NOMO-1 treated with DMSO at 0.1 percent for 48 hours (cell line): ENCODE results near the gene SAP130.
"Not testable (repeated sequence)": the region's sequence is repeated elsewhere in the genome, so short reads cannot be mapped to it uniquely, and the experiment has no call there.

Source experiments
- DNase-seq: peaks from one replicate; lab custom pipeline; 2025; ENCODE audit not compliant: unreplicated experiment; lab: John Stamatoyannopoulos, UW

SAP130 gene

DNA sequence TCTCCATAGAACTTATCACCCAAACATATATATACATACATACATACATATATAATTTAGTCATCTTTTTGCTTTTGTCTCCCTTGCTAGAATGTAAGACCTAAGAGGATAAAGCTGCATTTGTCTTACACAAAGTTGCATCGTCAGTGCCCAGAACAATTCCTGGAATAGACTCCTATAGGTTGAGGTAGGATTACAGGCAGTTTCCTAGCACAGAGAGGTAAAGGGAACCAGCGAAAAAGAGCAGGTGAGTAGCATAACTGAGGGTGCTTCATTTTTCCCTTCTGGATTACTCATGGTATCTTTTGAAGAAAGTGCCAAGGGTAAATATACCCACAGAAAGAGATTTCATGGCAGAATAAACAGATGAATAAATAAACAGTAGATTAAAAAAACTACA, 74.0 kb downstream of the SAP130 start:
- no peak for DNase-seq

DNA sequence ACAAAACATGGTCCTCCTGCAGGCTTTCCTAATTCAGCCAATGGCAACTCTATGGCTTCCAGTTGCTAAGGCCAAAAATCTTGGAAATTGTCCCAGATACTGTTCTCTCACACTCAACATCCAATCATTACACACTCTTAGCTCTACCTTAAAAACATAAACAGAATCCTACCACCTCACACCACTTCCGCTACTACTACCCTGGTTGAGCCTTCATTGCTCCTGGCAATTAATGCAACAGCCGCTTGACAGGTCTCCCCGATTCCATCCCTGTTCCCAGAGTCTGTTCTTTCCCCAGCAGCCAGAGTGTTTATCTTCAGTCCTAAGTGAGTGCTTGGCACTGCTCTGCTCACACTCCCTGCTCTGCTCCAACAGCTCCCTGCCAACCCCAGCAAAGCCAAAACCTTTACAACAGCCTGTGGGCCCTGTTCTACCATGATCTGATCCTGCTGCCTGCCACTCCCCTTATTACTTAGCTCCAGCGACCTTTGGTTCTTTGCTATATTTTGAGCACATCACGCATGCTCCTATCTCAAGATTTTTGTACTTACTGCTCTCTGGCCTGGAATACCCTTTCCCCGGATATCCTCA, 74.6 kb downstream of the SAP130 start:
- no peak for DNase-seq

DNA sequence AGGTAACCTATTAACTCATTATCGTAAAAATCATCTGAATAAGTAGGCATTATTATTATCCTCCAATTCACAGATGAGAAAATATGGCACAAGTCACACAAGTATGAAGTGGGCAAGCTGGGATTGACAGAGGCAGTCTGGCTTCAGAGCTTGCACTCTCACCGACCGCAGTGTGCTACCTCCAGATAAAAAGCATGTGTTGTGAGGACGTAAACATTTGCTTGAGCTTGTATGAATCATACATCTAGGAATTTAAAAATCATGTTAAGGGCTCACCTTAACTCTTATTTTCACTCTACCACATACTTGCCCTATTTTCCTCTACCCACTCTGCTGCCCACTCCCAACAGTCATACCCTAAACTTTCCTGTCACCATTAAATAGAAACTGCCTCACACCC, 76.8 kb downstream of the SAP130 start:
- DNase-seq, result no peak

DNA sequence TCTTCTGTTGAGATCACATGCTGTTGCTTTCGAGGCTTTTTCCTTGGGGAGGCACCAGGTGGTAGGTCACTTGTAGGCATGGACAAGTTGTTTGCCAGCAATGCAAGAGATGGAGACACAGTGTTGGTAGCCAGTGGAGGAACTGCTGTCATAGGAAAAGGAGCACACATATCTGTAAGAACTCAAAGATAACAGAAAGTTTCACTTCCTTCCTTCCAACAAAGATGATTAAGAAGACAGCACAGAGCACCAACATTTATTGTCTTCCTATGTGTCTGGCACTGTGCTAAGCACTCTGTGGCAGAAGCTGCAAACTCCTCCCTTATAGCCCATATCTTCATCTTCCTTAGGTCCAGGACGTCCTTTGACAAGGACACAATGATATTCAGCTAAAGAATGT, 77.6 kb downstream of the SAP130 start:
- DNase-seq, result peak; percentile 52

DNA sequence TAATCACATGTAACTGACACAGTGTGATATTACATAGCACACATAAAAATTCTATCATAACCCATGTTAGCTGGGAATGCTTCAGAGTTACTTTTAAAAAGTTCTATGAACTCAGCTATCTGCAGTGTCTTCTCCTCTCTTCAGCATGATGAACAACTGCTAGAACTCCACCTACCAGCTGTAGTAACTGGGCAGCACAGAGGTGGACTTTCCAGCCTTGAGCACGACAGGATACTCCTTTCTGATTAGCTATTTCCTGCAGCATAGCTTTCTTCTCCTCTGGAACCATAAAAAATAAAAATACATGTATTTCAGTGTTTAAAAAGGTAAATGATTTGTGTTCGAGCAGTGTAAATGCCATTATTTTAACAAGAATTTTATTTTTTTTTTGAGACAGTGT, 82.6 kb downstream of the SAP130 start:
- no peak for DNase-seq

DNA sequence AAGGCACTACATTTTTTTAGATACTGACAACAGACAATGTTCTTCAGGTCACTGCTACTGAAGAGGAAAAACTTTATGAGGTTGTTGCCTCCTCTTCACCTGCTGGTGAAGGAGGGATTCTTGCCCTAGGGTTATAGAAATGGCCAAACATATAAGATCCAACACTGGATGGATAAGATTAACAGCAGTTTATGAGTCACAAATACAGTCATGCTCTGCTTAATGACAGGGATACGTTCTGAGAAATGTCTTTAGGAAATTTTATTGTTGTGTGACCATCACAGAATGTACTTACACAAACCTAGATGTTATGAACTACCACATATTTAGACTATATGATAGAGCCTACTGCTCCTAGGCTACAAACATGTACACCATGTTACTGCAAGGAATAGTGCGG, 84.7 kb downstream of the SAP130 start:
- DNase-seq, result no peak

DNA sequence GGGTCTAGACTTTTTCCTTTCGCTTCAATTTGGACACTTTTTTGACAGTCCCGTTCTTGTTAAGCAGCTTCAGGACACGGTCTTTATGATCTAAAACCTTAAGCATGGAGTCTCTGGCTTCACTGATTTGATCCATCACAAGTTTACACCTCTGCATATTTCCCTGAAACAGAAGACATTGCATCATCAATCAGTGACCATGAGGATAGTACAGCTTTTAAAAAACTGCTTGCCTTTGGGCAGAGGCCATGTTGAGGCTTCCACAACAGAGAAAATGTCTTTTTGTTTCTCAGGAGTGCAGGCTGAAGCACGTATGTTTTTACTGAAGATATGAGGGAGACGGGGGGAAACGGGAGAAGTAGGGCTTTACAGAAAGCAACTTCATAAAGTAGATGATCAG, 85.9 kb downstream of the SAP130 start:
- DNase-seq, result no peak

DNA sequence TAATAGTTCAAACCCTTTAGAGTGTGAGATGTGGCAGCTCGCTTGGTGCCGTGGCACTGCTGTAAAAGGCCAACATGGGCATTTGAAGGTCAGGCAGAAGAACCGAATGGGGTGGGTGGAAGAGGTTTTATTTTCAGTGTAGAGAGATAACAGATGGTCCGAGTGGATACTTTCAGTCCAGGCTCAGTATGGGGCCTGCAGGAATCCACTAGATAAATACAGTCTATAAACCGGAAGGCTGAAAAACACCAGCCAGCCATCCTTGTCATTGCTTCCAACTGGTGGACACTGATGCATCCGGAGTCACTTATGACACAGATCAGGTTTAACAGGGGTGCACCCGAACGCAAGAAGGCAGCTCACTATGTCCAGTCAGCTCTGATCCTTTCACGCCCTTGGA, 86.4 kb downstream of the SAP130 start:
- DNase-seq, result no peak

DNA sequence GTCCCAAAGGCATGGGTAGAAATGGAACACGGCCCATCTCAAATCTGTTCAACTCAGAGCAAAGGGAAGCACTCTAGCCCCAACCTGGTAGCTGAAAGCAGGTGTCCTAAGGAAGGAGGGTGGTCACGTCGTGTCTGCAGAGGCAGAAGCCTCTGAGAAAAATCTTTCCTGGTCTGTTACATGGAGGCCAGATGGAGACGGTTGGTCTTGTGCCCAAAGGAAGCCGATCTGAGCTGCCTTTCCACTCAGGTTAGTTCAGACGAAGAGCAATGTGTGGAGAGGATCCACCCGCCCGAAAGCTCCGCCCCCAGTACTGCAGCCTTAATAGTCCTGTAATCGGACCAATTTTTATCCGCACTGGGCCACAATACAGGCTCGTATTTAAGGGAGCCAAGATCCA, 87.2 kb downstream of the SAP130 start:
- DNase-seq, result no peak

DNA sequence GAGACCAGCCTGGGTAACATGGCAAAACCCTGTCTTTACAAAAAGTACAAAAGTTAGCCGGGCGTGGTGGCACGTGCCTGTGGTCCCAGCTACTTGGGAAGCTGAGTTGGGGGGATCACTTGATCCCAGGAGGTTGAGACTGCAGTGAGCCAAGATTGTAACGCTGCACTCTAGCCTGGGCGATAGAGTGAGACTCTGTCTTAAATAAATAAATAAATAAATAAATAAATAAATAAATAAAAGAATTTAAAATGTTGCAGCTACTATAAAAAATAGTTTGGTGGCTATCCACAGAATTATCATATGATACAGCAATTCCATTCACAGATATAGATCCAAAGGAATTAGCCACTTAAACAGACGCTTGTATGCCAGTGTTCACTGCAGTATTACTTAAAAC, 92.5 kb downstream of the SAP130 start:
- no peak for DNase-seq

DNA sequence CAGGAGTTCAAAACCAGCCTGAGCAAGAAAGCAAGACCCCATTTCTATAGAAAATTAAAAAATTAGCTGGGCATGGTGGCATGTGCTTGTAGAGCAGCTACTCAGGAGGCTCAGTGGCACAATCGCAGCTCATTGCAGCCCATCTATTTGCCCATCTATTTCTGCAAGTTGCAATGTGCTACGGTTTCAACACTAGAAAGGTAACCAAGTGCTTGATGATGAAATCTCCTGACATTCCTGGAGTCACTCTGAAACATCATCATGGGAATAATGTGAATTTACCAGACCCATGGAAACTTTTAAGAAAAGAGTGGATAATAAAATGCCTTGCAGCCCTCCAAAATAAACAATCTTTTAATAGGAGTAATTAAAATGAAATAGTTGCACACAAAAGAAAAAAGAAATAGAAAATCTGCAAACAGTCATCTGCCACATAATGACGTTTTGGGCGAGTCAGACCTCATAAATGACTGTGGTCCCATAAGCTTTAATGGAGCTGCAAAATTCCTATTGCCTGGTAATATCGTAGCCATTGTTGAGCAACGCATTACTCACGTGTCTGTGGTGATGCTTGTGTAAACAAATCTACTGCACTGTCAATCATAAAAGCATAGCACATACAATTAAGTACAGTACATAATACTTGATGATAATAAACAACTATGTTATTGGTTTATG, 95.5 kb downstream of the SAP130 start:
- DNase-seq, result no peak

DNA sequence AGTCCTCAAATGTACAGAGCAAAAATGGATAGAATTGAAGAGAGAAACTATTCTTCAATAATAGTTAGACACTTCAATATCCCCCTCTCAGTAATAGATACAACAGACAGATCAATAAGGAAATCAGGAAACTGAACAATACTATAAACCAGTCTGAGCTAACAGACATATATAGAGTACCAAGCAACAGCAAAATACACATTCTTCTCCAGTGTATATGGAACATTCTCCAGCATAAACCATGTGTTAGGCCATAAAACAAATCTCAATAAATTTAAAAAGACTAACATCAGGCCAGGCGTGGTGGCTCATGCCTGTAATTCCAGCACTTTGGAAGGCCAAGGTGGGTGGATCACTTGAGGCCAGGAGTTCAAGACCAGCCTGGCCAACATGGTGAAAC, 98.4 kb downstream of the SAP130 start:
- DNase-seq, result no peak

DNA sequence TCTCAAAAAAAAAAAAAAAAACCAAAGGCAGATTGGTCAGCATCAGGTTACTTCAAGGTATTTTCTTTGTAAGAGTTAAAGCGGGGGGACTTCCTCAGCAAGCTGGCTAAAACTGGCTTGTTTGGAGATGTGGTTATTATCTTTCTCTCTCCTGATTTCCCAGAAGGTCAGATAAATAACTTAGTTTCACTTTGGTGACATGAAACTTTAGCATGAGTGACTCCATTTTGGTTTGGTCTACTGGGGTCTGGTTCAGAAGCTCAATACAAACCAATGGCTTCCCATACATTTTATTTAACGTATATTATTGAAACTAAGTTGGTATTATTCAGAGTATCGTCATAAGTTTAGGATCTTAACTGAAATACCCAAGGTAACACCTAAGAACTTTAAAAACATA, 100.5 kb downstream of the SAP130 start:
- DNase-seq, result no peak

DNA sequence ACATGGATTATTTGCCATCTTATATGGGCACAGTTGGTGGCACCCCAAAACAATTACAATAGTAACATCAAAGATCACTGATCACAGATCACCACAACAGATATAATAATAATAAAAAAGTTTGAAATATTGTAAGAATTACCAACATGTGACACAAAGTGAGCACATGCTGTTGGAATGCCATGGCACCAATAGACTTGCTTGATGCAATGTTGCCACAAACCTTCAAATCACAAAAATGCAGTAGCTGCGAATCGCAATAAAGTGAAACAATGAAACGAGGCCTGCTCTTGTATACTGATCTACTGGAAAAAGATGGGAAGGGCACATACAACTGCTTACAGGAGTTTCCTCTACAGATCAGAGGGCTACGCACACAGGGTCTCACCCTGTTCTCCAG, 109.9 kb downstream of the SAP130 start:
- DNase-seq, result no peak

DNA sequence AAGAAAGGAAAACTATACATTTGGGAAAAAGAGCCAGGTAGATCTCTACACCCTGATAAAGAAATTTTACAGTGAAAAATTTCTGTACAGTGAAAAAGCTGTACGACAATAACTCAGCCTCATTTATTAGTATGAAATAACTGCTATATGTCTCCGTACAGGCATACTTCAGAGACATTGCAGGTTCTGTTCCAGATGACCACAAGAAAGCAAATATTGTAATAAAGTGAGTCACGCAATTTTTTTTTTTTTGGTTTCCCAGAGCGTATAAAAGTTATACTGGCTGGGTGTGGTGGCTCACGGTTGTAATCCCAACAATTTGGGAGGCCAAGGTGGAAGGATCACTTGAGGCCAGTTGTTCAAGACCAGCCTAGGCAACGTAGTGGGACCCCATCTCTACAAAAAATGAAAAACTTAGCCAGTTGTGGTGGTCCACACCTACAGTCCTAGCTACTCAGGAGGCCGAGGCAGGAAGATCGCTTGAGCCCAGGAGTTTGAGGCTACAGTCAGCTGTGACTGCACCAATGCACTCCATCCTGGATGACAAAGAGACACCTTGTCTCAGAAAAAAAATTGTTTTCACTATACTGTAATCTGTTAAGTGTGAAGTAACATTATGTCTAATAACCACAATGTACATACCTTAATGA, 113.9 kb downstream of the SAP130 start:
- DNase-seq, result no peak

DNA sequence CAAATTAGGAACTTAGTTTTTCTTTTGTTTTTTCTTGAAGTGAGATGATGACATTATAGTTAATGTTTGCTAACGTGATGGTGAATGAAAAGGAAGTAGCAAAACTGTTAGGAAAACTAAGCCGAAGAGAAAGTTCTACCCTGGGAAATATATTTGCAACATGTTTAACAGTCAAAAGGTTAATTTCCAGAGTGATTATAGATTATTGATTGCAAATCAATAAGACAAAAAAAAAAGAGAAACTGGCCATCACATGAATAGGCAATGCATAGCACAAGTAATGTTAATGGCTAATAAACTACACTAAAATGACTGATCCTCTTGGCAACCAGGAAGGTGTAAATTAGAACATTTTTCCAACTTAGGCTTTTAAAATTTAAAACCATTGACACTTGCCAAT, 116.1 kb downstream of the SAP130 start:
- no peak for DNase-seq

DNA sequence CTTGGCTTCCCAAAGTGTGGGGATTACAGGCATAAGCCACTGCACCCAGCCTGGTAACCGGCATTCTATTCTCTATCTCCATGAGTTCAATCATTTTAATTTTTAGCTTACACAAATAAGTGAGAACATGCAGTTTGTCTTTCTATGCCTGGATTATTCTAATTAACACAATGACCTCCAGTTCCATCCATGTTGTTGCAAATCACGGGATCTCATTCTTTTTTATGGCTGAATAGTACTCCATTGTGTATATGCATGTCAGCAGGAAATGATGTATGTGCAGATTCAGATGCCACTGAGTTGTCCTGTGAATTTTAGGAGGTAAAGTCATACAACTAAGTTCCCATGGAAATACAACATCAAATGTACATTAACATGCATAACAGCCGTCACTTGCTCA, 117.4 kb downstream of the SAP130 start:
- no peak for DNase-seq

DNA sequence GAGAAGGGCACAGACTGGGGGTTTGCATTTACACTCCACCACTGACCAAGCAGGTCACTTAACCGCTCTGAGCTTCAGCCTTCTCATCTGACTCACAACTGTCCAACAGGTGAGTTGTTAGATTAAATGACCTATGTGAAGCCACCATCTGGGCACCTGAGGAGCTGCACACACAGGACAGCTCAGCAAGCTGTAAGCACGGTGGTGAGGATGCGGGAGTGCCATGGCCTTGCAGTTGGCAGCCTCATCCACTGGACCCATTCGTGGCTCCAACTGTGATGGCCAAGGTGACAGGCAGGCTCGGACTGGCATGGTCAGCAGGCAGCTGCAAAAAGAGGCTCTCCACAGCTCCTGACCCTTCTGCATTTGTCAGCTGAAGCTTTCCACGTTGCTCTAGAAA, 118.8 kb downstream of the SAP130 start:
- no peak for DNase-seq

DNA sequence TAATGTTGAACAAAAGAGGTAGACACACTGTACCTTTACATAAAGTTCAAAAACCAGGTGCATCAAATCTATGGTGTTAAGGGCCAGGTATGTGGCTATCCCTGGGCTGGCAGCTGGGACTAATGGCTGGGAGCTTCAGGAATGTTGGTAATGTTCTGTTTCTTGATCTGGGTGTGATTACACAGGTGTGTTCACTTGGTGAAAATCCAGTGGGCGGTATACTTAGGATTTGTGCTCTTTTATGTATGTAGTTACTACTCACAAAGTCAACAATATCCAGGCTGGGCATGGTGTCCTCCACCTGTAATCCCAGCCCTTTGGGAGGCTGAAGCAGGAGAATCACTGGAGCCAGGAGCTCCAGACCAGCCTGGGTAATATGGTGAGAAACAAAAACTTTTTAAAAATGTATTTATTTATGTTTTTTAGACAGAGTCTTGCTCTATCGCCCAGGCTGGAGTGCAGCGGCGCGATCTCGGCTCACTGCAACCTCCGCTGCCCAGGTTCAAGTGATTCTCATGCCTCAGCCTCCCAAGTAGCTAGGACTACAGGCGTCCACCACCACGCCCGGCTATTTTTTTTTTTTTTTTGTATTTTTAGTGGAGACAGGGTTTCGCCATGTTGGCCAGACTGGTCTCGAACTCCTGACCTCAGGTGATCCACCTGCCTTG, 120.0 kb downstream of the SAP130 start:
- not testable (repeated sequence) for DNase-seq

DNA sequence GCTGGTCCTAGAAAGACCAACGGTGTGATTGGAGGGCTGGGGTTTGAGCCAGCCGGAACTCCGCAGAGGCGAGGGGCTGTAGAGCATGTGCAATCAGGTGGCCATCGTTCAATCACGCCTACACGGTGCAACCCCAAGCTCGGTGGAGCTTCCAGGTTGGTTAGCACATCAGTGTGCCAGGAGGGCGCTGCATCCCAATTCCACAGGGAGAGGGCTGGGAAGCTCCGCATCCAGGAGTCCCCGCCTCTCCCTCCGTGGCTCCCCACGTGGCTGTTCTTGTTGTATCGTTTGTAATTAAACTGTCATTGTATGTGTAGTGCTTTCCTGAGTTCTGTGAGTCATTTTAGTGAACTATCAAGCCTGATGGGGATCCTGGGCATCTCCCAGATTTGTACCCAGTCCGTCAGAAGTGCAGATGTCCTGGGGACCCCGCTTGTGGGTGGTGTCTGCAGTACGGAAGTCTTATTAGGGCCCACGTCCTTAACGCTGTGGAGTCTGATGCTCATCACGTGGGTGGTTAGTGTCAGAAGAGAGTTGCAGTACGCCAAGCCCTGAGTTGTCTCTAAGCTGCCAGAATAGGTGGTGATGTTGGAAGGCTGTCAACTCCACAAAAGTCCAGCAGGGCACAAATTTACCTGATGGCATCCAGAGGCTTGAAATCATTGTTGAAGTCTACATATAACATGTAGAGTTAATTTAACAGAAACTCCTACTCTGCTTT, 121.5 kb downstream of the SAP130 start:
- no peak for DNase-seq

DNA sequence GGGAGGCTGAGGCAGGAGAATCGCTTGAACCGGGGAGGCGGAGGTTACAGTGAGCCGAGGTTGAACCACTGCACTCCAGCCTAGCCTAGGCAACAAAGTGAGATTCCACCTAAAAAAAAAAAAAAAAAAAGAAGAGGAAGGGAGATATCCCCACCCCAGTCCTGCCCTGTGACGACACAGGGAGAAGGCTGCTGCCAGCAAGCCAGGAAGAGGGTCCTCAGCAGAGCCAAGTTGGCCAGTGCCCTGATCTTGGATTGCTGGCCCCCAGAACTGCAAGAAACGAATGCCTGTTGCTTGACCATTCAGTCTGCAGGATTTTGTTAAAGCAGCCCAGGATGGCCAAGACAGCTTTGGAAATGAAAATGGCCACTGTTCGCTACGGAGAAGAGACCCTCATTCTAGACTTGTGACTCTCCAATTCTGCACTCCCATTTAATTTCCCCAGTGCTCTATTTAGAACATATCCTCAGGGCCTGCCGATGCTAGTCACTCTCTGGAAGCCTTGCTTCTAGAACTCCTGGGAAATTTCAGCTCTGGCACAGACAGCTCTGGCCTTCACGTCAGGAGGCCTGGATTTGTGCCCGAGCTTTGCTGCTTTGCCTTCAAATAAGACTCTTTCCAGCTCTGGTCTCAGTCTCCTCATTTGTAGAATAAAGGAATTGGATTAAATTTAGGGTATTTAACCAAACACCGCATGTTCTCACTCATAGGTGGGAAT, 126.4 kb downstream of the SAP130 start:
- no peak for DNase-seq
